Measurements from ENCODE around the gene BEND4. TPM values are rescaled to one million over a fixed set of nuclear protein-coding genes. Genes with fewer than 3 reads are reported as not detected.

BEND4 gene
- total and polyA plus RNA-seq, 12 donors = under 0.01 to 0.19 (median 0.04) TPM; not detected in 7

DNA sequence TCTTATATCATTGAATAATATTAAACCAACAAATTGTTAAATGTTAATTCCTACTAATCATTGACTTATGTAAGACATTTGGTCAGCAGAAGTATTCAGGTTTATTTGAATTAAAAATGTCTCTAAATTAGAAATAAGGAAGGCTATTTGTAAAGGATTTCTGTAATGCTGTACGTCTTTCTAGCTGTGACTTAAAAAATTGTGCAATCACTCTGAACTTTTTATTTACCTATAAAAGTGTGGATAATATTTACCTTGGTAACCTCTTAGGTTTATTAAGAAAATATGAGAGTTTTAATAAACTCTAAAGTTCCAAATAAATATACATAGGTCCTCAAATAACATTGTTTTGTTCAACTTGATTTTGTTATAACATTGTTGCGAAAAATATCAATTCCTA, 85.2 kb downstream of the BEND4 start:
- ATAC-seq (no peak), DNase-seq (no peak)
- no peak overlapping the region for H3K4me3 ChIP-seq
- no peaks in the 10 kb centered on the region for H3K9me3 ChIP-seq
- 49% methylated on average over 2 of the region's 2 CpGs for WGBS, 2 donors
- no peaks in the 10 kb centered on the region for H3K27me3 ChIP-seq
- TF ChIP-seq, protein P1, sequence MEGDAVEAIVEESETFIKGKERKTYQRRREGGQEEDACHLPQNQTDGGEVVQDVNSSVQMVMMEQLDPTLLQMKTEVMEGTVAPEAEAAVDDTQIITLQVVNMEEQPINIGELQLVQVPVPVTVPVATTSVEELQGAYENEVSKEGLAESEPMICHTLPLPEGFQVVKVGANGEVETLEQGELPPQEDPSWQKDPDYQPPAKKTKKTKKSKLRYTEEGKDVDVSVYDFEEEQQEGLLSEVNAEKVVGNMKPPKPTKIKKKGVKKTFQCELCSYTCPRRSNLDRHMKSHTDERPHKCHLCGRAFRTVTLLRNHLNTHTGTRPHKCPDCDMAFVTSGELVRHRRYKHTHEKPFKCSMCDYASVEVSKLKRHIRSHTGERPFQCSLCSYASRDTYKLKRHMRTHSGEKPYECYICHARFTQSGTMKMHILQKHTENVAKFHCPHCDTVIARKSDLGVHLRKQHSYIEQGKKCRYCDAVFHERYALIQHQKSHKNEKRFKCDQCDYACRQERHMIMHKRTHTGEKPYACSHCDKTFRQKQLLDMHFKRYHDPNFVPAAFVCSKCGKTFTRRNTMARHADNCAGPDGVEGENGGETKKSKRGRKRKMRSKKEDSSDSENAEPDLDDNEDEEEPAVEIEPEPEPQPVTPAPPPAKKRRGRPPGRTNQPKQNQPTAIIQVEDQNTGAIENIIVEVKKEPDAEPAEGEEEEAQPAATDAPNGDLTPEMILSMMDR (IDR thresholded peaks at IDR 0.05) = no peak
- peaks cover 0 to 97% (median 31%) of the 10 kb centered on the region in 9 donors for H3K36me3 ChIP-seq
- no peaks in the 10 kb centered on the region for H3K4me1 ChIP-seq
- H3K27ac ChIP-seq = no peak overlapping the region
- intact Hi-C loops (cut with DNase I) = no loop called here

DNA sequence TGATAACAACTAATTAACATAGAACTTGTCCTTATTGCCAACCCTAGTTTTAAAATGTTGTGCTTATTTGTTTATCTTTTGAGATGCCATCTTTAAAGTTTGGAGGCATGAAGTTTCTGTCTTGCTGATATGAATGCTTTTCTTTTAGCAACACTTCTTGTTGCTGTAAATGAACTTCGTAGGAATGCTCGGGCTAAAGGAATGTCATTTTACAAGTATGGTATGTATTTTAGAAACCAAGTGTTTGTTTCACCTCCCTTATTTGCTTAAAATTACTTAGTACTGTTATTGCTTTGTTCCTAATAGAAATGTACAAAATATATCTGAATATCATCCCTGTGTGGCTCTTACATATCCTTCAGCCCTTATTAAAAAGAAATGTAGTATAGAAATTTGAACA, 86.1 kb downstream of the BEND4 start:
- intact Hi-C loops (cut with DNase I) = no loop called here
- Histone ChIP-seq H3K27ac (no peak overlapping the region), H3K36me3 (peaks cover 0 to 97% (median 31%) of the 10 kb centered on the region in 9 donors), H3K4me1 (no peaks in the 10 kb centered on the region), H3K9me3 (no peaks in the 10 kb centered on the region), H3K4me3 (no peak overlapping the region), H3K27me3 (no peaks in the 10 kb centered on the region)
- DNase-seq (no peak), ATAC-seq (no peak)
- TF ChIP-seq, protein P1 (IDR thresholded peaks at IDR 0.05) = no peak
- WGBS, 2 donors = 85 to 90% methylated on average over 2 of the region's 2 CpGs

Other genes with a start within 250 kb of the BEND4 start
- gene TMEM33, start 217.2 kb downstream of the BEND4 start, total RNA-seq = 10 to 100 TPM; 22.8 to 31.2 (median 27.0) TPM
- gene TMEM33, start 217.2 kb downstream of the BEND4 start, polyA plus RNA-seq = 1 to 10 TPM; 4.7 to 8.7 TPM
- gene DCAF4L1, start 170.9 kb downstream of the BEND4 start, total RNA-seq = under 1 TPM in 9 of 10 donors, not detected in 1; 0.12 to 0.29 (median 0.23) TPM
- gene DCAF4L1, start 170.9 kb downstream of the BEND4 start, polyA plus RNA-seq = under 1 TPM; 0.14 to 0.51 TPM
- 10 to 100 TPM; 73.8 to 95.0 (median 82.2) TPM for gene SLC30A9, start 162.1 kb downstream of the BEND4 start, total RNA-seq
- 10 to 100 TPM in 1 of 2 donors, 1 to 10 TPM in 1; 9.8 to 16.2 TPM for gene SLC30A9, start 162.1 kb downstream of the BEND4 start, polyA plus RNA-seq
- 1 to 10 TPM; 1.5 to 8.8 (median 2.8) TPM for gene SHISA3, start 244.8 kb upstream of the BEND4 start, total RNA-seq
- 10 to 100 TPM; 14.9 to 19.0 TPM for gene SHISA3, start 244.8 kb upstream of the BEND4 start, polyA plus RNA-seq

Data from heart right ventricle (tissue), 16 donors.